Adipocyte (in vitro differentiated cells): Measurements from ENCODE around the gene UBE2K.
A peak's percentile ranks its signal among the peaks of the same experiment; 100 is the strongest.
"Not testable (repeated sequence)": the region's sequence is repeated elsewhere in the genome, so short reads cannot be mapped to it uniquely, and the experiment has no call there.

Source experiments
- DNase-seq: peaks from one replicate; pipeline ENCODE4 v3.0.0-alpha.2; 2015; ENCODE audit warnings: low read depth
- H3K27me3 ChIP-seq: replicated peaks from 2 replicates; pipeline ENCODE4 v1.7.0; 2013; ENCODE audit warnings: mild to moderate bottlenecking, low read length, moderate library complexity; ENCODE audit not compliant: control insufficient read depth, insufficient read depth
- H3K36me3 ChIP-seq: 2 replicates; pipeline ENCODE4 v1.7.0; 2013; ENCODE audit warnings: low read length, mild to moderate bottlenecking, moderate library complexity; ENCODE audit not compliant: control insufficient read depth, insufficient read depth, severe bottlenecking
- H3K4me1 ChIP-seq: 2 replicates; pipeline ENCODE4 v1.7.0; 2013; ENCODE audit warnings: mild to moderate bottlenecking, low read length, moderate library complexity; ENCODE audit not compliant: control insufficient read depth, insufficient read depth
- H3K4me3 ChIP-seq: 2 replicates; pipeline ENCODE4 v1.7.0; 2013; ENCODE audit warnings: mild to moderate bottlenecking, low read length, moderate library complexity
- H3K9ac ChIP-seq: 2 replicates; pipeline ENCODE4 v1.7.0; 2013; ENCODE audit warnings: mild to moderate bottlenecking, low read length, moderate library complexity
- H3K9me3 ChIP-seq: 2 replicates; pipeline ENCODE4 v1.7.0; 2013; ENCODE audit warnings: mild to moderate bottlenecking, low read length, moderate library complexity; ENCODE audit not compliant: control insufficient read depth

Gene UBE2K, protein sequence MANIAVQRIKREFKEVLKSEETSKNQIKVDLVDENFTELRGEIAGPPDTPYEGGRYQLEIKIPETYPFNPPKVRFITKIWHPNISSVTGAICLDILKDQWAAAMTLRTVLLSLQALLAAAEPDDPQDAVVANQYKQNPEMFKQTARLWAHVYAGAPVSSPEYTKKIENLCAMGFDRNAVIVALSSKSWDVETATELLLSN

GRCh38 chr4:39697740-39698423 lies at the start of gene UBE2K:
UBE2K (plus strand) TSS chr4:39698136; CDS start chr4:39698328, 192 bp downstream.
- DNase-seq, result peak; percentile 96
- peaks cover 33% of the 10 kb centered on the region for H3K4me1 ChIP-seq

GRCh38 chr4:39648213-39648612 lies 49.7 kb upstream of the UBE2K start:
- no peaks in the 10 kb centered on the region for H3K27me3 ChIP-seq
- no peak for DNase-seq
- H3K4me3 ChIP-seq, result no peak overlapping the region
- no peaks in the 10 kb centered on the region for H3K36me3 ChIP-seq
- no peaks in the 10 kb centered on the region for H3K4me1 ChIP-seq
- H3K9ac ChIP-seq, result no peak overlapping the region
- no peaks in the 10 kb centered on the region for H3K9me3 ChIP-seq

More at GRCh38 chr4:39697740-39698423, at the start of gene UBE2K:
- H3K27me3 ChIP-seq, result no peaks in the 10 kb centered on the region
- peak within 1 kb of the TSS; percentile 99 for H3K4me3 ChIP-seq
- H3K36me3 ChIP-seq, result peaks cover 7% of the 10 kb centered on the region
- peak within 1 kb of the TSS; percentile 100 for H3K9ac ChIP-seq
- no peaks in the 10 kb centered on the region for H3K9me3 ChIP-seq

DNA sequence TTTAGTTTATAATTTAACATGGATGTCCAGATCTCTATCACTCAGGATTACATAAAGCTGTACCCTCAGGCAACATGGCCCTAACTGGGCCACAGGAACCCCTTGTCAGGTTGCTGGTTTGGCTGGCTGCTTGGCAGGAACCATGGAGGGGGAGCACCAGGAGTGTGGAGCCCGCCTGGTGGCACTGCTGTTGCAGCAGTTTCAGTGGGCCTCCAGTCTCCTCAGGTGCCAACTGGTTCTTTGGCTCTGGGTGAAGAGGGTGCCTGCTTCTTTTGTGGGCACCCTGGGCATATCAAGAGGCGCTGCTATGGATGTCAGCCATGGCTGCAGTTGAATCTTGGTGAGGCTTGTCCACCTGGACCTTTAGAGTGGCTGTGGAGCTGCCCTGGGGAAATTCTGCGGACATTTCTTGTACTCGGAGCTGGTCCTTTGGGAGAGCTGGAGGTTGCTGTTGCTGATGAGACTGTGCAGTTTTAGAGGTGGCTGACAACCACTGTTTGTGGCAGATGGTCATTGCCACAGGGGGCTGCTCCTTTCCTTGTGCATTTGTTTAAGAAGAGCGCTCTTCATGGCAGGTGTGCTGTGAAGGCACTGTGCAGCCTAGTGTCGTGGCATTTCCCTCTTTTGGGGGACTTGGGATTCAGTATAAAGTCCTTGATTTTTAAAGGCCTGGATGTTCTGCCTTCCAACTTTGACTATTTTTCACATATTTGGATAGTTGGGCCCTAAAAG lies 48.9 kb upstream of the UBE2K start:
- no peaks in the 10 kb centered on the region for H3K9me3 ChIP-seq
- H3K9ac ChIP-seq, result no peak overlapping the region
- no peak overlapping the region for H3K4me3 ChIP-seq
- no peaks in the 10 kb centered on the region for H3K4me1 ChIP-seq
- DNase-seq, result no peak
- no peaks in the 10 kb centered on the region for H3K36me3 ChIP-seq
- no peaks in the 10 kb centered on the region for H3K27me3 ChIP-seq

- H3K36me3 ChIP-seq, result no peaks in the 10 kb centered on the region
- no peak overlapping the region for H3K4me3 ChIP-seq
- H3K9ac ChIP-seq, result no peak overlapping the region
- H3K9me3 ChIP-seq, result no peaks in the 10 kb centered on the region
- no peak for DNase-seq
- H3K4me1 ChIP-seq, result peaks cover under 1% of the 10 kb centered on the region
- H3K27me3 ChIP-seq, result no peaks in the 10 kb centered on the region
Observed at GRCh38 chr4:39649639-39650265, 48.2 kb upstream of the UBE2K start.

DNA sequence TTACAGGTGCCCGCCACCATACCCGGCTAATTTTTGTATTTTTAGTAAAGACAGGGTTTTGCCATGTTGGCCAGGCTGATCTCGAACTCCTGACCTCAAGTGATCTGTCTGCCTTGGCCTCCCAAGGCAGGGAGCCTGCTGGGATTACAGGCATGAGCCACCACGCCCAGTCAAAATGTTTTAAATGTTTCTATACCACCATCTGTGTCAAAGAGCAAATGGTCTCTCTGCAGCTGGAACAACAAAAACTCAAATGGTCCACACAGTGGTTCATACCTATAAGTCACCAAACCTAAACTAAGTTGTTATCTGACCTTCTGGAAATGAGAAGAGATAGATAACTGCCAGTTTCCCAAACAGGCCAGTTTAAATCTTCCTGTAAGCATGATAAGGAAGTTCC lies 46.4 kb upstream of the UBE2K start:
- H3K4me3 ChIP-seq, DNase-seq, H3K9me3 ChIP-seq: not testable (repeated sequence)

DNA sequence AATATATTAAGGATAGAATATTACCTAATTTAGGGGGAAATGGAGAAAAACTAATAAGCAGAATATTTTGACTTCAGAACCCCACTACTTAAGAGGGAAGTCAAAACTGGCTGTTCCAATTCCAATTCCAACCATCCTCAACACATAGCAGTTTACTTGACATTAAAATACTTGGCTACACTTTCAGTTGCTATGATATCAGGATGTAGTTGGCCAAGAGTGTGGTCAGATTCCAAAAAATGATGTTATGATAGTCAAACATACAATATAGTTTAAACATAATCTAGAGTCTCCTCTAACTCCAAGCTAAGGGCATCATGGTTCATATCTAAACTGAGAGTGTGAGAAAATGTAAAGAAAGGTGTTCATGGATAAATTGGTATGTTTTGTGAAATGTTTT lies 42.7 kb upstream of the UBE2K start:
- H3K9me3 ChIP-seq, result no peaks in the 10 kb centered on the region
- H3K4me1 ChIP-seq, result peaks cover 22% of the 10 kb centered on the region
- H3K27me3 ChIP-seq, result no peaks in the 10 kb centered on the region
- peak overlapping the region; percentile 59 for H3K4me3 ChIP-seq
- peak; percentile 48 for DNase-seq
- peak overlapping the region; percentile 80 for H3K9ac ChIP-seq
- H3K36me3 ChIP-seq, result no peaks in the 10 kb centered on the region

More for the DNA sequence above, 46.4 kb upstream of the UBE2K start:
- H3K27me3 ChIP-seq, H3K36me3 ChIP-seq, H3K9ac ChIP-seq: not testable (repeated sequence)
- H3K4me1 ChIP-seq, result peaks cover 12% of the 10 kb centered on the region

DNA sequence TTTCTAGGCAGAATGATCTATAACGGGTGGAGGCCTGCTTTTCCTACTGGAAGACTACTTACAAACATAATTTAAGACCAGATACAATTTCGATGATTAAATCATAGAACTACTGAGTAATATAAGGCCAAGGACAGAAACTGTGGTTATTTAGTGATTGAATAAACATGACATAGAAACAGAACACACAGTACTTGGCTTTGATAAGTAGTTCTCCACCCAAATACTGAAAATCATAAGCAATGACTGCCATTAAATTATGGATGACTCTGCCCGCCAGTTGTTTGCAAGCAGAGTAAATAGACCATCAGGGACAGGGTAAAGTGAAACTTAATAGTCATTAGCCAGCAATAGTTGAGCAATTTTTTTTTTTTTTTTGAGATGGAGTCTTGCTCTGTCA lies 42.1 kb upstream of the UBE2K start:
- Histone ChIP-seq H3K4me3 (peak overlapping the region; percentile 59), H3K36me3 (no peaks in the 10 kb centered on the region), H3K9ac (peak overlapping the region; percentile 80), H3K9me3 (no peaks in the 10 kb centered on the region), H3K4me1 (peaks cover 26% of the 10 kb centered on the region), H3K27me3 (no peaks in the 10 kb centered on the region)
- DNase-seq, result peak; percentile 16

DNA sequence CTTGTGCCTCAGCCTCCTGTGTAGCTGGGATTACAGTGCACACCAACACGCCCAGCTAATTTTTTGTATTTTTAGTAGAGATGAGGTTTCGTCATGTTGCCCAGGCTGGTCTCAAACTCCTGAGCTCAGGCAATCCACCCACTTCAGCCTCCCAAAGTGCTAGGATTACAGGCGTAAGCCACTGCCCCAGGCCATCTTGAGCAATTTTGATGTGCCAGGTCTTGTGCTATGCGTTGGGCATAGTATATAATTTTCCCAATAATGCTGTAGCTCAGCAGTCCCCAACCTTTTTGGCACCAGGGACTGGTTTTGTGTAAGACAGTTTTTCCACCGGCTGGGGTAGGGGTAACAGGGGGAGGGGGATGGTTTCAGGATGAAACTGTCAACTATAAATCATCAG lies 41.3 kb upstream of the UBE2K start:
- H3K9ac ChIP-seq, DNase-seq, H3K36me3 ChIP-seq, H3K27me3 ChIP-seq, H3K9me3 ChIP-seq, H3K4me3 ChIP-seq: not testable (repeated sequence)
- peaks cover 26% of the 10 kb centered on the region for H3K4me1 ChIP-seq

DNA sequence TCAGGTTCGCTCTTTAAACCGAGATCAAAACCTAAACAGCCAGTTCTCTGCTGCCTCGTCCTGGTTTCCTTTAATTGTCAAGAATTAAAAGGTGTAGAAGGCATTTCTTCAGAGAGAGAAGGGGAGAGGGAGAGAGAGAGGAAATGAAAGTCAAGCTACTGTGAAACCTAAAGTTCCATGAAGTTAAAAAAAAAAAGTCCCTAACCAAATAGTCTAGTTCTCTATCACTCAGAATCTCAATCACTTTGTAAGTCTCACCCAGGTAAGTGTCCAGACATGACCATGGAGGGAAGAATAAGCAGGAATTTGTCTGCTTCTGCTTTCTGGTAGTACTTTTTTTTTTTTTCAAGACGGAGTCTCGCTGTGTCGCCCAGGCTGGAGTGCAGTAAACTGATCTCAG lies 40.5 kb upstream of the UBE2K start:
- H3K9me3 ChIP-seq, result no peaks in the 10 kb centered on the region
- H3K4me3 ChIP-seq, result no peak overlapping the region
- H3K4me1 ChIP-seq, result peaks cover 26% of the 10 kb centered on the region
- no peak for DNase-seq
- no peak overlapping the region for H3K9ac ChIP-seq
- H3K36me3 ChIP-seq, result no peaks in the 10 kb centered on the region
- H3K27me3 ChIP-seq, result no peaks in the 10 kb centered on the region

DNA sequence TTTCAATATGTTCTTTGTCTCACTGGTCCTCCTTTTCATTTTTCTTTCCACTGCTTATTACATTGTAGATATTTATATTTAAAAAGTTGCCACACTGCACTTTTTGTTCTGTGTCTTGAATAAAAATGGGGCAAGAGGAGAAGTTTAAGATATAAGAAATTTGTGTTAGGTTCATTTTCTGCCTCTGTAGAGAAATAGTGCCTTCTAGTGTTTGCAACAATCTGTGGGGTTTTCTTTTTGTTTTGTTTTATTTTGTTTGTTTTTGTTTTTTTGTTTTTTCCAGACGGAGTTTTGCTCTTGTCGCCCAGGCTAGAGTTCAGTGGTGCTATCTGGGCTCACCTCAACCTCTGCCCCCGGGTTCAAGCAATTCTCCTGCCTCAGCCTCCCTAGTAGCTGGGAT lies 39.2 kb upstream of the UBE2K start:
- Histone ChIP-seq H3K36me3 (no peaks in the 10 kb centered on the region), H3K4me3 (no peak overlapping the region), H3K4me1 (peaks cover 26% of the 10 kb centered on the region), H3K27me3 (no peaks in the 10 kb centered on the region), H3K9me3 (no peaks in the 10 kb centered on the region), H3K9ac (no peak overlapping the region)
- DNase-seq, result peak; percentile 52

GRCh38 chr4:39660045-39660444 lies 37.9 kb upstream of the UBE2K start:
- no peak for DNase-seq
- H3K36me3 ChIP-seq, result no peaks in the 10 kb centered on the region
- no peaks in the 10 kb centered on the region for H3K27me3 ChIP-seq
- no peaks in the 10 kb centered on the region for H3K9me3 ChIP-seq
- H3K9ac ChIP-seq, result no peak overlapping the region
- no peak overlapping the region for H3K4me3 ChIP-seq
- H3K4me1 ChIP-seq, result peaks cover 29% of the 10 kb centered on the region
